AG20443 (cell line): ENCODE measurements around the gene USP19.

Experiments used
- DNase-seq: peaks from one replicate; pipeline ENCODE4 v3.0.0; 2012; ENCODE audit warnings: low spot score, mixed read lengths

USP19 gene

GRCh38 chr3:49098910-49099630 is 21.6 kb downstream of the USP19 start:
- no peak for DNase-seq

GRCh38 chr3:49098429-49098828 is 22.2 kb downstream of the USP19 start:
- no peak for DNase-seq

GRCh38 chr3:49093853-49094767 is 26.5 kb downstream of the USP19 start, which contains the start of gene QRICH1:
TSS of gene QRICH1 (minus strand) at chr3:49094071. CDS start at chr3:49077017, 17,054 bp downstream.
- DNase-seq = peak; percentile 93

- peak; percentile 81 for DNase-seq
Measured at GRCh38 chr3:49092938-49093852, 27.4 kb downstream of the USP19 start.

- DNase-seq = no peak
Measured at GRCh38 chr3:49081429-49081828, 39.2 kb downstream of the USP19 start.

- no peak for DNase-seq
Measured at GRCh38 chr3:49079270-49079669, 41.4 kb downstream of the USP19 start.

- no peak for DNase-seq
Measured at GRCh38 chr3:49076646-49077045, 44.0 kb downstream of the USP19 start.

- DNase-seq = no peak
Measured at GRCh38 chr3:49076116-49076515, 44.5 kb downstream of the USP19 start.
